ENCODE data around the gene KDSR.
A peak's percentile ranks its signal among the peaks of the same experiment; 100 is the strongest.
"Not testable (repeated sequence)": the region's sequence is repeated elsewhere in the genome, so short reads cannot be mapped to it uniquely, and the experiment has no call there.

The KDSR gene

DNA sequence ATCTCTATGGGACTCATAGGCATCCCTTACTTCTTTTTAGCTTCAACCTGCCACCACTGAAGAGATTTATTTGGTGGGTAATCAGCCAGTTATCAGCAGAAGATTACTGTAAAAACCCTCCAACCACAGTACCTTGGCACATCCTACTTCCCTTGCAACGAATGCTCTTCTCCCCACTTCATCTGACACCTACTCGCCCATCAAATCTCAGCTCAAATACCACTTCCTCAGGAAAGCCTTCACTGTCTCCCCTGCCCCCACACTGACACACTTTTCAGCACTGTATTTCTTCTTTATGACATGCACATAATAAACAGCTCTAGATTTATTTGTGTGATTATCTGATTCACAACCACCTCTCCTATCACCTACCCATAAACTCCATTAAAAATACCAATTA is 3.1 kb downstream of the KDSR start:
- Histone ChIP-seq H3K9ac (ENCODE audit: low read length) (no peak overlapping the region), H3K9me3 (ENCODE audit: low read length) (no peaks in the 10 kb centered on the region), H3K27me3 (ENCODE audit: control insufficient read depth in 1 of 2, insufficient read depth in 2 of 2, low read length in 2 of 2) (no peaks in the 10 kb centered on the region), H3K27ac (ENCODE audit: low read depth, low read length) (no peak overlapping the region), H3K36me3 (ENCODE audit: insufficient read depth, low read length) (peaks cover 16% of the 10 kb centered on the region), H3K4me3 (ENCODE audit: low read depth in 1 of 2, low read length in 2 of 2) (no peak overlapping the region), H3K4me1 (ENCODE audit: insufficient read depth, low read length) (peaks cover 13% of the 10 kb centered on the region)

DNA sequence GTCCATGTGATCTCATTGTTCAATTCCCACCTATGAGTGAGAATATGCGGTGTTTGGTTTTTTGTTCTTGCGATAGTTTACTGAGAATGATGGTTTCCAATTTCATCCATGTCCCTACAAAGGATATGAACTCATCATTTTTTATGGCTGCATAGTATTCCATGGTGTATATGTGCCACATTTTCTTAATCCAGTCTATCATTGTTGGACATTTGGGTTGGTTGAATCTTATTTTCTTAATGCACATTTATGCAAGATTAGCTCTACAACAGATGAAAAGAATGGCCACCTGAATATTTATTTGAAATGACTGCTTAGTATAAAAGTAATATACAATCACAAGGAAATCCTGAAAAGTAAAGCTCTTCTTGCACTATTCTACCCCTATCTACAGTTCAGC is 3.6 kb downstream of the KDSR start:
- H3K9me3 ChIP-seq (ENCODE audit: low read length); H3K9ac ChIP-seq (ENCODE audit: low read length); H3K27ac ChIP-seq (ENCODE audit: low read depth, low read length); H3K4me3 ChIP-seq (ENCODE audit: low read depth in 1 of 2, low read length in 2 of 2); H3K27me3 ChIP-seq (ENCODE audit: control insufficient read depth in 1 of 2, insufficient read depth in 2 of 2, low read length in 2 of 2): not testable (repeated sequence)
- H3K36me3 ChIP-seq (ENCODE audit: insufficient read depth, low read length) = peaks cover 16% of the 10 kb centered on the region
- H3K4me1 ChIP-seq (ENCODE audit: insufficient read depth, low read length) = peaks cover 13% of the 10 kb centered on the region

DNA sequence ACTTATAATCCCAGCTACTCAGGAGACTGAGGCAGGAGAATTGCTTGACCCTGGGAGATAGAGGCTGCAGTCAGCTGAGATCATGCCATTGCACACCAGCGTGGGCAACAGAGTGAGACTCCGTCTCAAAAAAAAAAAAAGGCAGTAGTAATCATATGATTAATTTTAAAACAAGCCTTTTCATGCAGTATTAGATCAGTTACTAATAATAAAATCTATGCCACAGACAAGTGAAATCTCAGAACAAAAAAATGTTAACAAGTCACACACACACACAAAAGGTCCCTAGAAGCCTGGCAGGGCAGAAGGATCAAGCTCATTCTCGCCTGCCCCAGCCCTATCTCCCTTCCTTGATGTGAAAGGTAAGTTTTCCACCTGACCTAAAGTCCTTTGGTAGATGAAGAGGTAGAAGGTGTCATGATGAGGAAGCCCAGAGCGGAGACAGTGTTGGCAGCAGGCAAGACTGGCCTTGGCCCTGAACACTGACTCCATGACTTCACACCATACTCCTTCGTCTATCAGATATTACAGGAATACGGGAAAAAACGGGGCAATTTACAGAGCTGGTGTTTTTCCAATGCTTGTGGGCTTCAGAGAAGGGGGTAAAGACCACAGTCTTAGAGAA is 10.6 kb downstream of the KDSR start:
- Histone ChIP-seq H3K4me1 (ENCODE audit: insufficient read depth, low read length) (no peaks in the 10 kb centered on the region), H3K36me3 (ENCODE audit: insufficient read depth, low read length) (peaks cover 41% of the 10 kb centered on the region), H3K27ac (ENCODE audit: low read depth, low read length) (no peak overlapping the region), H3K9ac (ENCODE audit: low read length) (no peak overlapping the region), H3K4me3 (ENCODE audit: low read depth in 1 of 2, low read length in 2 of 2) (no peak overlapping the region), H3K9me3 (ENCODE audit: low read length) (no peaks in the 10 kb centered on the region), H3K27me3 (ENCODE audit: control insufficient read depth in 1 of 2, insufficient read depth in 2 of 2, low read length in 2 of 2) (no peaks in the 10 kb centered on the region)

DNA sequence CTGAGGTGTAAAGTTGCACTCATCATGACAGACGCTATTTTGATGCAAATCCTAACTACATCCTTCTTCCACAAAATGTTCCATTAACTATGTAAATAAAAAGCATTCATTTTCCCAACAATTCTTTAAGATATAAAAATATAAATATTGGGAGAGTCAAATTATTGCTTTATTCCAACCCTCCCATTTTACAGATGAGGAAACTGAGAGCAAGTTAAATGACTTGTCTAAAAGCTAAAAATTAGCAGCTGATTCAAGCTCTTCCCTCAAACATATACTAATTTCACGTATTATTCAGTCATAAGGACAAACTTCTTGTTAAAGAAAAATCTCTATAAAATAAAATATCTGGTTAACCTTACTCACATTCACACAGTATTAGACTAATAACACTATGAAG is 16.8 kb downstream of the KDSR start:
- Histone ChIP-seq H3K9me3 (ENCODE audit: low read length) (no peaks in the 10 kb centered on the region), H3K4me1 (ENCODE audit: insufficient read depth, low read length) (peaks cover 16% of the 10 kb centered on the region), H3K4me3 (ENCODE audit: low read depth in 1 of 2, low read length in 2 of 2) (no peak overlapping the region), H3K36me3 (ENCODE audit: insufficient read depth, low read length) (peaks cover 58% of the 10 kb centered on the region), H3K27ac (ENCODE audit: low read depth, low read length) (no peak overlapping the region), H3K9ac (ENCODE audit: low read length) (no peak overlapping the region), H3K27me3 (ENCODE audit: control insufficient read depth in 1 of 2, insufficient read depth in 2 of 2, low read length in 2 of 2) (no peaks in the 10 kb centered on the region)

DNA sequence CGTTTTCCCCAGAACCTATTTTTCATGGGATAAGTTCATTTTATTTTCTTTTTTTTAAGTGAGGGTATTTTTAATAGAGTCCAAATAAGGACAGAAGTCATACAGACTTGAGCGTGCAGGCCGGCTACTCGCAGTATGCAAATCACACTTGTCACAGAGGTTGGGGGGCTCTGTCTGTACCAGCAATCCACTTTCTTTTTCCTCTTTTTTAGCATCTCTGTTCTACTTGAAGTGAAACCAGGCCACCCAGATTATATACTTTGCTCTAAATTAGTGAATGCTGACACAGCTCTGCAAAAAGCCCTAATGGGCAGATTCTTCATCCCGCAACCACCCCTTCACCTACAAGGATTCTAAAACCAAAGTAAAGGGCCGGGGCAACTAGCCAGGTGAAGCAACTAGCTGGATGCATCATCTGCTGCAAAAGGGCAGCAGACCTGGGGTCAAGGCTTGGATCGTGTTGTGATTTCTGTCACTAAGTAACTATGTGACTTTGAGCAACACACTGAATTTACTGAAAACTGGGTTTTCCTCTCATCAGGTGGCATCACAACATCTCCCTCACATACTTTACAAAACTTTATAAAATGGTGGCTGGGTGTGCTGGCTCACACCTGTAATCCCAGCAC is 18.4 kb downstream of the KDSR start:
- H3K9me3 ChIP-seq (ENCODE audit: low read length) = no peaks in the 10 kb centered on the region
- no peak overlapping the region for H3K27ac ChIP-seq (ENCODE audit: low read depth, low read length)
- H3K9ac ChIP-seq (ENCODE audit: low read length) = no peak overlapping the region
- H3K36me3 ChIP-seq (ENCODE audit: insufficient read depth, low read length) = peaks cover 63% of the 10 kb centered on the region
- H3K4me3 ChIP-seq (ENCODE audit: low read depth in 1 of 2, low read length in 2 of 2) = no peak overlapping the region
- H3K27me3 ChIP-seq (ENCODE audit: control insufficient read depth in 1 of 2, insufficient read depth in 2 of 2, low read length in 2 of 2) = no peaks in the 10 kb centered on the region
- peaks cover 26% of the 10 kb centered on the region for H3K4me1 ChIP-seq (ENCODE audit: insufficient read depth, low read length)

DNA sequence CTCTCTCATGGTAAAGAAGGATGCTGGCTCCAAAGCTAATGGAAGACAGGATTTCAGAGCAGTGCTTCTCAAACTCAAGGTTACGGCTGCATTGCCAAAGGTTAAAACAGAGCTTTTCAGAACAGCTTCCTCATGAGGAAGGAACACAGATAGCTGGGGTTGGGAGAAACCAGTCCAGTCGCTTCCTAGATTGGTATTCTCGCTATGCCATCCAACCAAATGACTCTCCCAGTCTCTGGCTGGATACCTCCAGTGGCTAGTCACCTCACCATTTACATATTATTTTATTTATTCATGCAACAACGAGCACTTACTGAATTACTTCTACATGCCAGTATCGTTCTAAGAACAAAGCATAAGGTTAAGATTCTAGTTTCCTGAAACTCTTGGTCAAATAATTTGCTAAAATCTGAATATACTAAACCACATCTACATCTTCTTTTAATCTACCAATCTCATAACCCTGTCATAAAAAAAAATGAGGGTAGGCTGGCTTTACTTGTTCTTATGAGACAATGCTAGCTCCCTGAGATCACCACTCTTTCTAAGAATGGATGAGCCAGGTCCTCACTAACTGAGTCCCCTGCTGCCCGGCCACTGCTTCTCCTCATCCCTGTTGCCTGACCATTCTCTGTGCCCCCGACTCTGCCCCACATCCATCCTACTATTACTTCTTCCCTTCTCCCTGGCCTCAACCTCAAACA is 20.4 kb downstream of the KDSR start:
- Histone ChIP-seq H3K4me3 (ENCODE audit: low read depth in 1 of 2, low read length in 2 of 2) (no peak overlapping the region), H3K27ac (ENCODE audit: low read depth, low read length) (peak overlapping the region; percentile 68), H3K9ac (ENCODE audit: low read length) (no peak overlapping the region), H3K36me3 (ENCODE audit: insufficient read depth, low read length) (peaks cover 67% of the 10 kb centered on the region), H3K4me1 (ENCODE audit: insufficient read depth, low read length) (peaks cover 26% of the 10 kb centered on the region), H3K27me3 (ENCODE audit: control insufficient read depth in 1 of 2, insufficient read depth in 2 of 2, low read length in 2 of 2) (no peaks in the 10 kb centered on the region), H3K9me3 (ENCODE audit: low read length) (no peaks in the 10 kb centered on the region)

DNA sequence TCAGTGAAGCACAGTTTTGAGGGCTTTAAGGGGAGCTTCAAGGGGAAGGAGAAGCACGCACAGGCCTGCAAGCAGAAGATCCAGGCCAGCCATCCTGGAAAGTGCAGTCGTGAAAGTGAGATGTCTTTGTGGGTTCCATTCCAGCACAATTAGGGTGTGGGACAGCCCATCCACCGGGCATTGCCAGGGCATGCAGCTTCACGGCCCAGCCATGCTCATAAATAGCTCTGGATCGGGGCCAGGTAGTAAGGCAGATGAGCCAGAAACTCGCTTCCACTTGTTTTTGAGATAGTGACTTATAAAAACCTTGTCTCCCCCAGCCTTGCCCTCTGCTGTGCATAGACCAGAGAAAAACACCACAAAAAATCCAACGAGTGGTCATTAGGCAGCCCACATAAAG is 21.0 kb downstream of the KDSR start:
- no peak overlapping the region for H3K4me3 ChIP-seq (ENCODE audit: low read depth in 1 of 2, low read length in 2 of 2)
- peaks cover 26% of the 10 kb centered on the region for H3K4me1 ChIP-seq (ENCODE audit: insufficient read depth, low read length)
- no peak overlapping the region for H3K9ac ChIP-seq (ENCODE audit: low read length)
- no peaks in the 10 kb centered on the region for H3K27me3 ChIP-seq (ENCODE audit: control insufficient read depth in 1 of 2, insufficient read depth in 2 of 2, low read length in 2 of 2)
- no peaks in the 10 kb centered on the region for H3K9me3 ChIP-seq (ENCODE audit: low read length)
- H3K27ac ChIP-seq (ENCODE audit: low read depth, low read length) = peak overlapping the region; percentile 68
- H3K36me3 ChIP-seq (ENCODE audit: insufficient read depth, low read length) = peaks cover 66% of the 10 kb centered on the region

DNA sequence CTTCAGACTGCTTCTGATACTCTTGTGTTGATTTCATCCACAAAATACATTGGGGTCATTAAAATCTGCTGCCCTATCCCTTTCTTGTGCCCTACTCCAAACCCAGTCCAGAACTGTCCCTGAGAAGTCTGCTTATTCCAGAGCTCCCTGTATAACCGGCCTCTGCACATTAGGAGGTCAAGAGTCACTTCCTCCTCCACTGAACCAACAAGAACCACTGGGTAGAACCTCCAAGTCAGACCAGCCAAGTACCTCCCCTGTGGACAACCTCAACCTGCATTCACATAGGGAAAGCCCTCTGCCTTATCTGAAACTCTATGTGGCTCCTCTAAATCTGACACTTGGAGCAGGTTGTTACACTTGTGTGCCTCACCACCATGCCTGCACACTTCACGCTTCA is 22.1 kb downstream of the KDSR start:
- Histone ChIP-seq H3K9me3 (ENCODE audit: low read length) (no peaks in the 10 kb centered on the region), H3K27ac (ENCODE audit: low read depth, low read length) (no peak overlapping the region), H3K36me3 (ENCODE audit: insufficient read depth, low read length) (peaks cover 64% of the 10 kb centered on the region), H3K9ac (ENCODE audit: low read length) (no peak overlapping the region), H3K4me1 (ENCODE audit: insufficient read depth, low read length) (peaks cover 26% of the 10 kb centered on the region), H3K27me3 (ENCODE audit: control insufficient read depth in 1 of 2, insufficient read depth in 2 of 2, low read length in 2 of 2) (no peaks in the 10 kb centered on the region), H3K4me3 (ENCODE audit: low read depth in 1 of 2, low read length in 2 of 2) (no peak overlapping the region)

DNA sequence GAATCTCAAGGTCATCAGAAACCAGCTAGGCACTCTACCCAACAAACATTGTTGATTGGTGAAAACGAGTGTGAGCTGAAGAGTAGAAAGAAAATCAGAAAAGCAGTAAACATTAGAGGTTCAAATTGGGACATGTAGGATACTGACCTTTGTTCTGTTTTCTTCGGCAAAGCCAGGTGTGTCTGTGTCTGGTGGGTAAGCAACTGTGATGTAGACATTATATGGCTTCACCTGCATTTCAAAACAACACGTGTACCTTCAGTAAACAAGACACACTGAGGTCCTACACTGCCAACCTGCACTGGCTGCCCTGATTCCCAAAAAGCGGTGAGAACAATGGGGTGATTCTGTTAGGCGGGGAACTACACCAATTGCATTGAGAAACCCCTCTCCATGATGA is 22.7 kb downstream of the KDSR start:
- Histone ChIP-seq H3K27ac (ENCODE audit: low read depth, low read length) (no peak overlapping the region), H3K4me1 (ENCODE audit: insufficient read depth, low read length) (peaks cover 26% of the 10 kb centered on the region), H3K9ac (ENCODE audit: low read length) (no peak overlapping the region), H3K4me3 (ENCODE audit: low read depth in 1 of 2, low read length in 2 of 2) (no peak overlapping the region), H3K9me3 (ENCODE audit: low read length) (no peaks in the 10 kb centered on the region), H3K27me3 (ENCODE audit: control insufficient read depth in 1 of 2, insufficient read depth in 2 of 2, low read length in 2 of 2) (no peaks in the 10 kb centered on the region), H3K36me3 (ENCODE audit: insufficient read depth, low read length) (peaks cover 57% of the 10 kb centered on the region)

DNA sequence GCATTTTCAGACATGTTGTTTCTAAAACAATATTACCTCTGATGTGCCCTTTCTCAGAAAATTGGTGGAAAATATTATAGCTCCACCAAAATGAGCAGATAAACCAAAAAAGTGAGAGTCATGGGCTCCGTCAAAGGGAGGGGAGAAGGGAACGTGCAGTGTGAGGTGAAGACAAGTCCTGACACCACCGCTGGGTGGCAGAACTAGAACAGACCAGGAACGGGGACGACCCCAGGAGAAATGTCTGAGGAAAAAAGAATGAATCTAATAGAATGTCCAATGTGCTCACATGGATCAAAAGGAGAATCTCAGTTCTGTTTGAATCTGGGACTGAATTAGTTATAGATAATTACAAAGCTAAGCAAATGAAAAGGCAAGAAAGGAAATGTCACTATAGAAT is 24.8 kb downstream of the KDSR start:
- H3K27me3 ChIP-seq (ENCODE audit: control insufficient read depth in 1 of 2, insufficient read depth in 2 of 2, low read length in 2 of 2) = no peaks in the 10 kb centered on the region
- H3K36me3 ChIP-seq (ENCODE audit: insufficient read depth, low read length) = peaks cover 54% of the 10 kb centered on the region
- H3K9me3 ChIP-seq (ENCODE audit: low read length) = no peaks in the 10 kb centered on the region
- H3K4me3 ChIP-seq (ENCODE audit: low read depth in 1 of 2, low read length in 2 of 2) = no peak overlapping the region
- H3K4me1 ChIP-seq (ENCODE audit: insufficient read depth, low read length) = peaks cover 26% of the 10 kb centered on the region
- H3K9ac ChIP-seq (ENCODE audit: low read length) = no peak overlapping the region
- no peak overlapping the region for H3K27ac ChIP-seq (ENCODE audit: low read depth, low read length)

DNA sequence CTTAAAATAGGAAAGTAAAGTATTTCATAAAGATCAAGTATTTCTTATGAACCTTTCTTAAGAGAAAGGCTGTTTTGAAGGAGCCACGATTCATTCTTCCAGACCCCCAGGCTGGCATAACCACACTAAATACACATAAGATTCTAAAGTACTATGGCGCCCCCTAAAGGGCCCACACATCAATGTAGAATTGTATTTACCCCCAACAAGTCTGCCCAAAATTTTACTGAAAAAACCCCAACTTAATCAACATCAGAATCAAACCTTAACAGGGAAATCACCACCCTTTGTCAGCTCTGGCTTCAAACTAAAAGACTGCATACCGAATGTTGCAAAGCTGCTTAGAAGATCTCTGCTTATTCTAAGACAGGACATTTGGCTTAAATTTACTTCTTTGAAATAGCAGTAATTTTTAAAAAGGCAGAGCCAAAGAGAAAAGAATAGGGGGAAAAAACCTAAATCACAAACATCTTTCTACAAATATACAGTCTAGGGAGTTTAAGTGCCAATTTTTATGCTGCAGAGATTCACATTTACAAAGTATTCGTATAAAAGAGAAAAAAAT is 27.0 kb downstream of the KDSR start:
- no peaks in the 10 kb centered on the region for H3K9me3 ChIP-seq (ENCODE audit: low read length)
- H3K9ac ChIP-seq (ENCODE audit: low read length) = no peak overlapping the region
- no peak overlapping the region for H3K4me3 ChIP-seq (ENCODE audit: low read depth in 1 of 2, low read length in 2 of 2)
- H3K27me3 ChIP-seq (ENCODE audit: control insufficient read depth in 1 of 2, insufficient read depth in 2 of 2, low read length in 2 of 2) = no peaks in the 10 kb centered on the region
- peaks cover 8% of the 10 kb centered on the region for H3K4me1 ChIP-seq (ENCODE audit: insufficient read depth, low read length)
- H3K36me3 ChIP-seq (ENCODE audit: insufficient read depth, low read length) = peaks cover 55% of the 10 kb centered on the region
- no peak overlapping the region for H3K27ac ChIP-seq (ENCODE audit: low read depth, low read length)
